ENCODE measurements around the gene ZSCAN31.
"Not testable (repeated sequence)": the region's sequence is repeated elsewhere in the genome, so short reads cannot be mapped to it uniquely, and the experiment has no call there.

ZSCAN31 gene

DNA sequence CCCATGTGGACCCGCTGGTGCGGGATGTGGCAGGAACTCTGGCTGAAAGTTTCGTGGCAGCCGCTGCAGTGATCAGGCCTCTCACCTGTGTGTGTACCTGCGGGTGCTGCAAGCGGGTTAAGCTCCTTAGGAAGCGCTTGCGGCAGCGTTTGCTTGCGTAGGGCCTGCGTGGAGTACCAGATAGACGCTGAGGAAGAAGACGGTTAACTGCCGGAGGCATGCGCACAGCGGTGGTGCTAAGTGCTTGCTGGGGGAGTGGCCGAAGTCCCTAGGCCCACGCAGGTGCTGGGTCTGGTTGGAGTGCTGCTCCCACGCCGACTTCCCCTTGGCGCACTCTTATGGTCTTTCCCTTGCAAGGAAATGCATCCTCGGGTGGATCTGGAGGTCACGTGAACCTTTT, 23.0 kb downstream of the ZSCAN31 start:
- FAIRE-seq = no peak

DNA sequence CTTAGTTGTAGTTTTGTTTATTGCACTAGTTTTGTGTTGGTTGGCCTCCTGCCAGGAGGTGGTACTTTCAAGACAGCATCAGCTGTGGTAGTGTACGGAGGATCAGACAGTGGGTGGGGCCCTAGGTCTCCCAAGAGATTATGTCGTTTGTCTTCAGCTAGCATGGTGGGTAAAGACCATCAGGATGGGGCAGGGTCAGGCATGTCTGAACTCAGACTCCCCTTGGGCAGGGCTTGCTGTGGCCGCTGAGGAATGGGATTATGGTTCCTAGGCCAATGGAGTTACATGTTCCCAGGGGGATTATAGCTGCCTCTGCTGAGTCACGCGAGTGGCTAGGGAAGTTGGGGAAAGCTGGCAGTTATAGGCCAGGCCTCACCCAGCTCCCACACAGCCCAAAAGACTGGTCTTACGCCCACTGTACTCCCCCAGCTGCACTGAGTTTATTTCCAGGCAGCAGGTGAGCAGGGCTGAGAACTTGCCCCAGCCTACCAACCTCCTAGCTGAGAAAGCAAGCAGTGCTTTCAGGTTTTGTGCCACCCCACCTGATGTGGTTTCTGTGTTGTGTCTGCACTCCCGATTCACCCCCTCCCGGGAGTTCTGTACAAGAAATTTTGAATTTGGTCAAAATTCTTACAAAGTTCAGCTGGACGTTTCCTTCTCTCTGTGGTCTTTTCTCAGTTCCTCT, 24.7 kb downstream of the ZSCAN31 start:
- no peak for FAIRE-seq

DNA sequence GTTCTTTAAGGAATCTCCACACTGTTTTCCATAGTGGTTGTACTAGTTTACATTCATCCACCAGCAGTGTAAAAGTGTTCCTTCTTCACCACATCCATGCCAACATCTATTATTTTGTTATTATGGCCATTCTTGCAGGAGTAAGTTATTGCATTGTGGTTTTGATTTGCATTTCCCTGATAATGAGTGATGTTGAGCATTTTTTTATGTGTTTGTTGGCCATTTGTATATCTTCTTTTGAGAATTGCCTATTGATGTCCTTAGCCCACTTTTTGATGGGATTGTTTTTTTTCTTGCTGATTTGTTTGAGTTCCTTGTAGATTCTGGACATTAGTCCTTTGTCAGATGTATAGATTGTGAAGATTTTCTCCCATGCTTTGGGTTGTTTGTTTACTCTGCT, 29.6 kb downstream of the ZSCAN31 start:
- not testable (repeated sequence) for FAIRE-seq

DNA sequence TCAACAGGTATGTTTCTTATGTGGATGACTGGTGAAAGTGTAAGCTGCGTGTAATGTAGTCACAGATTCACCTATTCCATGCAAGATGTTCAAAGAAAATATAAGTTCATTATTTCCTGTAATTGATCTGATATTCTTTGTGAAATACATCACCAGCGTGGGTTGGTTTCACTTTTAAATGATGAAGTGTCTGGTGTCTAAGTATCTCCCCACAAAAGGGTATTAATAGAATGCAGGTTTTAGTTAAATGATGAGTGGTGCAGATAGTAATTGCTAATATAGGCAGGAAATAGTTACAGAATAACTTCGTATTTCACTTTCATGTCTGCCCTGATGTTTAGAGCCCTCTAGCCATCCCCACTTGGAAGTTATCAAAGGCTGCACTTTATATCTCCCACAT, 32.4 kb downstream of the ZSCAN31 start:
- FAIRE-seq = no peak

DNA sequence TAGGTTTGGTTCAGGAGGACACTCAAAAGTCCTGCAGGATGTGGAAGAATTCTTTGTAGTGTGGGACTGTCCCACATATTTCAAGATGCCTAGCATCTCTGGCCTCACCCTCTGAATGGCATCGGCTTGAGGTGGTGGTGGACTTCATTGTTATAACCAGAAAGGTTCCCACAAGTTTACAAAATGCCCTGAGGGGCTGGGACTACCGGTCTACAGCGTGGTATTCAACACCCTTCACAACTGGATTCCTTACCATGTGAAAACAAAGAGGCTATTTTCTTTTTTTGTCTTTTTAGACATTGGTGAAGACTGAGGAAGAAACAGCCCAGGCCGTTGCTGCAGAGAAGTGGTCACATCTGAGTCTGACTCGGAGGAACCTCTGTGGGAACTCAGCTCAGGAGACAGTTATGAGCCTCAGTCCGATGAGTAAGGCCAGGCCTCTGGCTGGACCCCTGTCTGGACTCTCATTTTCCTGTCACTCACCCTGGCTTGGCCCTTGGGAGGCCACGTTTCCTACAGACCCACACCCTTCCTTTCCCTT, 39.4 kb downstream of the ZSCAN31 start:
- FAIRE-seq = no peak

DNA sequence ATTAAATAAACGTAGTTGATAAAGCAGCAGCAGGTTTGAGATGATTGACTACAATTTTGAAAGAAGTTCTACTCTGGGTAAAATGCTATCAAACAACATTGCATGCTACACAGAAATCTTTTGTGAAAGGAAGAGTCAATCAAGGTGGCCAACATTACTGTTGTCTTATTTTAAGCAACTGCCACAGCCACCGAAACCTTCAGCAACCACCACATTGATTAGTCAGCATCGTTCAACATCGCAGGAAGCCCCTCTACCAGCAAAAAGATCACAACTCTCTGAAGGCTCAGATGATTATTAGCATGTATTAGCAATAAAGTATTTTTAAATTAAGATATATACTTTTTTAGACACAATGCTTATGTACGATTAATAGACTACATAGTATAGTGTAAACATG, 40.6 kb downstream of the ZSCAN31 start:
- FAIRE-seq = no peak

DNA sequence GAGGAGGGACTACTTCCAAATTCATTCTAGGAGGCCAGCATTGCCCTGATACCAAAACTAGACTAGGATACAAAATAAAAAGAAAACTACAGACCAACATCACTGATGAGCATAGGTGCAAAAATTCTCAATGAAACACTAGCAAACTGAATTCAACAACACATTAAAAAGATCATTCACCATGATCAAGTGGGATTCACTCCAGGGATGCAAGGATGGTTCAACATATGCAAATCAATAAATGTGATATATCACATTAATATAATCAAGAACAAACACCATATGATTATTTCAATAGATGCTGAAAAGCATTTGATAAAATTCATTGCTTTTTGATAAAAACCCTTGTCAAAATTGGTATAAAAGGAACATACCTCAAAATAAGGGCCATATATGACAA, 44.4 kb downstream of the ZSCAN31 start:
- no peak for FAIRE-seq

DNA sequence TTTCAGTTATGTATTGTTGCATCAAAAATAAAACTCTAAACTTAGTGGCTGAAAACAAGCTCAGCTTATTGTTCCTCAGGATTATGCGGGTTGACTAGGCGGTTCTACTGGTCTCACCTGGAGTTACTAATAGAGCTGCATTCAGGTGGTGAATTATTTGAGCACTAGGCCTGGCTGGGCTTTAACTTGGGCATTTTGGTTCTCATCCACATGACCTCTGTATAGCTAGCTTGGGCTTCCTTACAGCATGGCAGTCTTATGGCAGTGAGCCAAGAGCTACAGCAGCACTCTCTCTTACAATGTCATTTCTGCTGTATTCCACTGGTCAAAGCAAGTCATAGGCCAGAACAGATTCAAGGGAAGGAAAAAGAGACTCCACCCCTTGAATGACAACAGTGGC, 53.0 kb downstream of the ZSCAN31 start:
- no peak for FAIRE-seq

DNA sequence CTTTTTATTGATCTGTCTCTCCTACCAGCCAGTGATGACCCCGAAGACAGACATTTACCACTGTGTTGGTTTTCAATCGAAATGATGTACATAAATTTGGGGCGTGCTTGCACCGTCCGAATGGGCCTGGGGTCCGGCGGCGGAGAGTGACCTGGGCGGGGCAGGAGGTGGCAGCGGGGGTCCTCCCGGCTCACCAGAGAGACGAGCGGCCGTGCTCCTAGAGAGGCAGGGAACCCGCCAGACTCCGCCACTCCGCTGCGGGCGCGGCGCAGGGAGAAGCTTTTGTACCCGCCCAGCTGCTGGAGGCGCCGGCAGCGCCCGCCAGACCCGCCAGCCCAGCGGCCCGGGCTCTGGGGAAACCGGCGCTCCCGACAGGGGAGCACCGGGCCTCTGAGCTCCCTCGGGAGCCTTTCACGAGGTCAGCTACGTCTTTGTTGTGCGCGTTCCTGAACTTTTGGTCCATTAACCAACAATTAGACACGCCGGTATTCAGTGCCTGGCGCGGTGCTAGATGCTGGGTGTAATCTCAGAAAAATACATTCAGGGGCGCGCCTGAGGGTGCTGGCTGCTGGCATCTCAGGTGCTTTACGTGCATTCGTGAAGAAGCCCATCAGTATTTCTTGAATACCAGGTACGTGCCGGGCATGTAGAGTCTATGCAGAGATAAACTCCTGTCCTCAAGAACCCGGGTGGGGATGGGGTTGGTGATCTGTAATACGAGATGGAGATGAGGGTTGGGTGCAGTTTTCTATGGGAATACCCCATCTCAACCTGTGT, 54.5 kb downstream of the ZSCAN31 start, which contains the start of gene PGBD1:
Gene PGBD1, plus strand, starts transcription at position 285 of the 777 bp plus-strand sequence. CDS start 2,242 bp downstream, outside the sequence.
- FAIRE-seq = no peak

DNA sequence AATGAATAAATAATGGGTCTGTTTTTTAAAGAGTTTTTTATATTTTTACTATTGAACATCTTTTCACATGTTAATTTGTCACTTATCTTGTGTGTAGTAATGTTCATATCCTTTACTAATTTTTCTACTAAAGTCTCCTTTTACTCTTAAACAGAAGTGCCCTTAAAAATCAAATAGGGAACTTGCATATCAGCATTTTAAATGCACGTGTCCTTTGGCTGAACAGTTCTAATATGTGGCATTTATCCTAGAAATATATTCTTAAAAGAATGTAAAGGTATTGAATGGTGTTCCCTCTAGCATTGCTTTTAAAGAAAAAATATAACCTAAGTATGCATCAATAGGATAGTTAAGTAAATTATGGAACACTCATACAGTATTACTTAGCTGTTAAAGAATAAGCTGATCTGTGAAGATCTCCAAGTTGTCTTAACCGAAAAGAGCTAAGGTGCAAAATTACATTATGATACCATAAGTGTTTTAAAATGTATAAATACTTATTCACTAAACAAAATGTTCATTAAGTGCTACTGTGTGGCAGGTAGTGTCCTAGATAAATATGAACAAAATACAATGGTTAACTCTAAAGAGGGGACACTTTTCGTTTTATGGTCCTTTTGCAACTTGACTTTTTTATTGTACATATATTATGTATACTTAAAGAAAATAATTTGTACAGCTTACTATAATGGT, 55.2 kb downstream of the ZSCAN31 start:
- no peak for FAIRE-seq

DNA sequence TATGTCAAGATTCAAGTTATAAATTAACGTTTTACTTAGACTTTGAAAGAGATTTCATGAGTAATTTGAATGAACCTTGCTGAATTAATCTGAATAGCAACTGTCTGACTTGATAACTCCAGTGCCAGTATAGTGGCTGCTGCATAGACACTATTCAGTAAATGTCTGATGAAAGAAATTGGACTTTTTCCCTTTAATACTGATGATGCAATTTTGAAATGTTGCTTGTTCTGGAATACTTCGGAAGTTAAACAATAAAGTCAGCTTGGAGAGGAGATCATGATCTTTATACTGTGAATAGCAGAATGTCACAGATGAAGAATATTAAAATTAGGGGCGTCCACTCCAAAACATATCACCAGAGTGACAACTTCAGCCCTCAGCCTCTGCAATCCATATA, 58.2 kb downstream of the ZSCAN31 start:
- FAIRE-seq = no peak

DNA sequence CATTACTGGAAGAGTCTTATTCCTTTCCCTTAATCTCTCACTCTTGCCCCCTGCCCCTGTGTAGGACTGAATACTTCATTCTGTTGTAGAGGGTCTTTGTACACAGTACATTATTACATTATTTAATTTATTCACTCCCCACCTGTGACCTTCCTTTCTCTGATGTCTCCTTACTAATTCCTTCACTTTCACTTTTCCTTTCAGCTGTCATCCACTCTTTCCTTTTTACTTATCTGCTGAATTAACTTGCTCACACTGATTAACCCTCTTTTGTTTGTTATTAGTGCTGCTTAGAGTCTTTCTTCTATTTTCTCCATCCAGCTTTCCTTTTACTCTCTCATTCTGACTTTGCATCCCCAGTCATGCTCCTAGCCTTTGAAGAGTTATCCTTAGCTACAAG, 61.1 kb downstream of the ZSCAN31 start:
- no peak for FAIRE-seq
